HG03439 (cell line): ENCODE data around the gene CDHR1.

ENCODE experiments used
- ATAC-seq: cut with Tn5 transposase; IDR thresholded peaks from one replicate; pipeline ENCODE4 v1.9.1; 2021; ENCODE audit warnings: mild to moderate bottlenecking, moderate library complexity; ENCODE audit not compliant: unreplicated experiment

The CDHR1 gene

GRCh38 chr10:84225427-84226173, 31.3 kb downstream of the CDHR1 start, which contains the start of gene LRIT2:
LRIT2 (minus strand) TSS chr10:84225544; CDS start chr10:84225520, 24 bp downstream.
- no peak for ATAC-seq

GRCh38 chr10:84226616-84227015, 32.3 kb downstream of the CDHR1 start:
- ATAC-seq, result no peak

DNA sequence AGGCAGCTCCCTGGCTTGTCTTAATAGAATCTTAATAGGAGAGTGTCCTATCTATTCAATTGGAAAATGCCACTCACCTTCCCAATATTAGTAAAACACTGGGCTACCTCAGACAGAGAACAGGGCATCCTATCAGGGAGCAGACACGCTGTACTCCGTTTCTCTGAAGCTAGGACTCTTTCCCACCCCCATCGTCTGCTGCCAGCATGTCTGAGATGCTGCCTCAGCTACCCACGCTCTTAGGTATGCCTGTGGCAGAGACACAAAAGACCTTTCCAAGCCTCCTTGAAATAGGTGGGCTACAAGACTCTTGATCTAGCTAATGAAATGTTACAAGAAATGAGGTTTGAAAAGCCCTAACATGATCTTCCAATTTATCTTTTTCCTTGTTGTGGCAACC, 33.5 kb downstream of the CDHR1 start:
- no peak for ATAC-seq

DNA sequence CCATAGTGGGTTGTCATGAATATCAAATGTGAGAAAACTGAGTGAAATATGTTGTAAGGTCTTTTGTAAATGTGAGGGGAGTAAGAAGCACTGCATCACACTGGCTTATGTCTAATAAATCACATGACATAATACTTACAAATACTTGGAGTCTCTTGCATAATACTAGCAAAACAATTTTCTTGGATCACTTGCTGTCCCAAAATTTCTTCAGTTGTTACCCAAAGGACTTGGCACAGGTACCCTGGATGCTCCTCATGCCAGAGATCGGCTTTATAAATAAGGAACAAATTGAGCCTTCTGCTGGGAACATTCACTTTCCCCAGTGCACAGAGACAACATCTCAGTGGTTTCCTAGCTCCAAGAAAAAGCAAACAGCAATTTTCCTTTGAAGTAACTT, 36.0 kb downstream of the CDHR1 start:
- ATAC-seq, result no peak

DNA sequence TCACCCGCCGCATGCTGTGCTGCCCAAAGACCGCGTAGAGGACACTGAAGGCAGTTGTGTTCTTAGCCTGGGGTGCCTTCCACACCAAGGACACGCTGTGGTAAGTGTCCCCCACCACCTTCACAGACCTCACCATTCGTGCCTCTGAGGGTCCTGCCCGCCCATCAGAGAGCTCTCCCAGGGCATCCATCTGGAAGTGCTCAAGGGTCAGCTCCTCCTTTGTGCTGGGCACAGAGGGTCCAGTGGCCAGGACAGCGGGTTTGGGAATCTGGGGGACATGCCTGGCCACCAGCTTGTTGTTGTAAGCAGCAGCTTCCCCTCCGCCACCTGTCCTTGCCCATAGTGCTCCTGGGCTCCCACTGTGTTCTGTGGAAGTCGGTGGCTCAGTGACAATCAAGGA, 38.0 kb downstream of the CDHR1 start:
- no peak for ATAC-seq

DNA sequence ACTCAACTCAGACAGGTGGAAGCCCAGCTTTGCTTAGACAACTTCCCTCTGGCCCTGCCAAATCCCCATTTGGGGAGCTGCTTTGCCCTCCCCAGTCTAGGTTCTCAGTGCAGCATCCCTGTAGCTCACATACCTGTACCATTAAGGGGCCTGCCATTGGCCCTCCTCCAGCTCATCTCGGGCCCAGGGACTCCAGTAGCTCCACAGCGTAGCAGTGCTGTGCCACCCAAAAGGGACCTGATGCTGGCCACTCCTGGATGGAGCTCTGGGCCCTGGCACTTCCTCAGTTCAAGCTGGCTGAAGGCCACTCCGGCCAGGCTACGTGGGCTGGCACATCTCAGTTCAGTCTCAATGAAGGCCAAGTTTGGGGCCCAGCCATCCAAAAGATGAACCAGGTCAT, 39.6 kb downstream of the CDHR1 start:
- no peak for ATAC-seq

DNA sequence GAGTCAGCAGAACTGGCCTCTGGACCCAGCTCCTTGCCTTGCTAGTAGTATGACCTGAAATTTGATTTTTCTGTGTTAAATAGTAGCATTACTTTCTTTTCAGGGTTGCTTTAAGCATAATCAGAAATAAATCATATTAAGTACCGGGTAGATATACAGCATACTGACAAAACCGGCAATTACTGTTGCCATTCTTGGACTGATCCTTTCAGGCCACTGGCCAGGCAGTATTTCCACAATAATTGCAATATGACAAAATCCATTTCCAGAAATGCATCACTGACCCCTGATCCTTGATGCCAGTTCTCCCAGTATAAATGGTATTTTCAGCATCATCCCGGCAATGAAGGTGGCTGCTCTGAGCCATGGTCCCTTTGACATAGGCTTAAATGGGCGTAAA, 40.1 kb downstream of the CDHR1 start:
- no peak for ATAC-seq

DNA sequence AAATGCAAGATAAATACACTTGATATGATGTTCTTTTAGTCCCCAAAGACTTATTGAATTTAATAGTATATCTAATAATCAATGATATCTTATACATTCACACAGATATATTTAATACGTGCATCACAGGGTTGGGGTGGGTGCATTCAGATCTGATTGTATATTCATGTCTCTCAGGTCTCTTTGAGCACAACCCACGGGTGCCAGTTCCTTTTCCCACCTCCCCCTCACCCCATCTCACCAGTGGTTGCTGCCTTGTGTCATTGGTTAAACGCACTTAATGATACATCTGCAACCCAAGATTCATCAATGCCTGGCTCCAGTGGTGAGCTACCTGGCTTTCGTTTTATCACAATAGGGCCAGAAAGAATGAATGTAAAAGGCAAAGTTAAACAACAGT, 40.8 kb downstream of the CDHR1 start:
- ATAC-seq, result no peak

DNA sequence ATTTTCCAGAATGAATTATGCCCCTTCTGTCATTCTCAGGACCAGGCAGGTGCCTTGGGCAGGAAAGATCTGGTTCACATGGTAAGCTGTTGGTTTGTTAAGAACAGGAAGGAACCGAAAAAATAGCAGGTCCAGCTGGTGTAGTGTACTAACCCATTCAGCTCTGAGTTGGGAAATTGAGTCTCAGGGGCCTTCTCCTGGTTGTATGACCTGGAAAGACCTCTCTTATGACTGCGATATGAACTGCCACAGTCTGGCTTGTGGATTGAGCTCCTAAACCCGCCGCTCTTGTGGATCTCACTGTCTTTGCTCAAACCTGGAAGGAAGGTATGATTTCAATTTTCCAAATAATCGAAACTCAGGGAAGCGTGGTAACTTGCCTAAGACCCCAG, 42.5 kb downstream of the CDHR1 start:
- ATAC-seq, result no peak

- no peak for ATAC-seq
Observed at GRCh38 chr10:84237199-84238051, 43.1 kb downstream of the CDHR1 start.

DNA sequence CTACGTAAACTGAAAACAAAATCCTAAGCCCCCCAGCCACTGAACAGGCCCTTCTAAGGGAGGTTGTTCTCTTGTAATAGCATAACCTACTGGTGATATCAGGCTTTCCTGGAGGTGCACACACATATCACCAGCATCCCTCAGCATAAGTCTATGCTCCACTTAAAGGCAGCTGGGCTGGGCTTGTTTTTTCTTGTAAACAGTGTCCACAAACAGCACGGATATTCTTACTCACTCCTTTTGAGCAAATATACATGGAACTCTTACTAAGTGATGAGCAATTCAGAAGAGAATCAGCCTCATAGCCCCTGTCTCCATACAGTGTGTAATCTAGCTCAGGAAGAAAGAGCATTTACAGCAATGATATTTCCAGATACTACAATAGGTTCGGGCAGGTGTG, 44.6 kb downstream of the CDHR1 start:
- no peak for ATAC-seq

DNA sequence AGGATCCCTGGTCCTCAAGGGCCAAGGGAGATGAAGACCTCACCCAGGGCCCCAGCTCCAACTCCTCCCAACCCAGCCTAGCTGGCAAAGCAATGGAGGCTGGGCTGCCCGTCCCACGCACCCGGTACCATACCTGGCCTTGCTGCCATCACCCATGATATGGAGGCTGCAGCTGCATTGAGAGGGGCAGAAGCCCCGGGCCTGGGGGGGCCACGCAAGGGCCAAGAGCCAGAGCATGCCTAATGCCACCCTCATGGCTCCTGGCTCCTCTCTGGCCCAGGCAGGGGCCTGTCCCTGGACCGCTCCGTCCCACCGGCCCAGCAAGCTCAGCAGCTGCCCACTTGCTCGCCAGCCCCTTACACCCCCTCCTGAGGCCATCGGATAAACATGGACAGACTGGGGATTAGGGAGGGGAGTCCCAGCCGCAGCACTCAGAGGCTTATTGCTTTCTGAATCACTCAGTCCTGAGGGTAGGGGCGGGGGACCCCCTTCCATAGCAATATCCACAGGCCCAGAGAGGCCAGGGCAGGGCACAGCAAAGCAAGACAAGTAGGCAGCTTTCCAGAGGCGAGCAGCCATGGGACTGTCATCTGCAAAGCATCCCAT, 47.0 kb downstream of the CDHR1 start, which contains the start of gene LRIT1:
TSS of gene LRIT1 (minus strand) at position 362 of the 606 bp plus-strand sequence. CDS start at position 255, 107 bp downstream.
- ATAC-seq, result no peak

DNA sequence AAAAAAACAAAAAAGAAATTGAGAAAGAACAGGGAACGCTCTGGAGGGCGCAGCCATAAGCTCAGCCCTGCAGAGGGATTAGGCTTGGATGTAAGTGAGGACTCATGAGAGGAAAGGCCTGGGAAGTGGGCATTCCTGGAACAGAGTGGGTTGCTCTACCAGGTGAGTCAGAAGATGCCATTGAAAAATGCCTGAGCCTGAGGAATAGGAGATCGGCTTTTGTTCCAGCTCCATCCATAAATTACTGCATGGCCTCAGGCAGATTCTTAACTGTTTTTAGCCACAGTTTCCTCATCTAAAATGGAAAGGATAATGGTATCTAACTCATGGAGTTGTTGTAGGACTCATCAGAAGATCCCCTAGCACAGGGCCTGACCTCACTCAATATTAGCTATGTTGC, 49.4 kb downstream of the CDHR1 start:
- no peak for ATAC-seq

DNA sequence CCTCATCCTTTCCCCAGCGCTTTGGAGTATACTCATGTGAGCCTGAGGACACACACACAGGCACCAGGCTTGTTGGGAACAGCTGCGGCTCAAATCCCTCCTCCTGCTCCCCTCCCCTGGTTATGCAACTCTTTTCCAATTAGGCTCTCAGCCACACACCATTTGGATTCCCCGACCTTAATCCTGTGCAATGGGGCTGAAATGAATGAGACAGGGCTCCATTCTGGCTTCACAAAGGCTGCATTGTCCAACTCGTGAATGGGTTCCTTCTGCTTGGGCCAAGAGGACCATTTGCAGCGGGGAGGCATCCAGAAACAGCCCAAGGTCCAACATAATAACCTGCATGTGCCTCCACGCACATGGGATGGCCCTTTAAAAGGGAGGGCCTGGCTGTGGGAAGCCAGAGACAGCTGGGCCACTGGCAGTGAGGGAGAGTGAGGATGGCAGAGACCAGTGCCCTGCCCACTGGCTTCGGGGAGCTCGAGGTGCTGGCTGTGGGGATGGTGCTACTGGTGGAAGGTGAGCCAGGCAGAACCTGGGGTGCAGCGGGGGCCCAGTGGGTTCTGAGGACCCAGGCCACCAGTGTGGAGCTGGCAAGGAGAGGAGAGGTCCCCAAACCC, 50.4 kb downstream of the CDHR1 start, which contains the start of gene RGR:
TSS of gene RGR (plus strand) at position 403 of the 620 bp plus-strand sequence. CDS start at position 441, 38 bp downstream.
- ATAC-seq, result no peak

DNA sequence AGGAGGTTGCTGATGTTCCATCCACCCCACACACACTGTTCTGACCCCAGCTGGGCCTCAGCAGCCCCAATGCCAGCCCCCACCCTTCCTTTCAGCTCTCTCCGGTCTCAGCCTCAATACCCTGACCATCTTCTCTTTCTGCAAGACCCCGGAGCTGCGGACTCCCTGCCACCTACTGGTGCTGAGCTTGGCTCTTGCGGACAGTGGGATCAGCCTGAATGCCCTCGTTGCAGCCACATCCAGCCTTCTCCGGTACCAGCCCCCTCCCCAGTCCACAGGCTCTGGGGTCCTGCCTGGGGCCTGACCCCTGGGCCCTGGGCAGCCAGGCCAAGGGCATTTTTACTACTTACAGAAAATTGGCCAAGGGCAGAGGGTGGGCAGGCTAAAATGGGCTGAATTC, 53.2 kb downstream of the CDHR1 start:
- ATAC-seq, result no peak

GRCh38 chr10:84248794-84249193, 54.5 kb downstream of the CDHR1 start:
- no peak for ATAC-seq

DNA sequence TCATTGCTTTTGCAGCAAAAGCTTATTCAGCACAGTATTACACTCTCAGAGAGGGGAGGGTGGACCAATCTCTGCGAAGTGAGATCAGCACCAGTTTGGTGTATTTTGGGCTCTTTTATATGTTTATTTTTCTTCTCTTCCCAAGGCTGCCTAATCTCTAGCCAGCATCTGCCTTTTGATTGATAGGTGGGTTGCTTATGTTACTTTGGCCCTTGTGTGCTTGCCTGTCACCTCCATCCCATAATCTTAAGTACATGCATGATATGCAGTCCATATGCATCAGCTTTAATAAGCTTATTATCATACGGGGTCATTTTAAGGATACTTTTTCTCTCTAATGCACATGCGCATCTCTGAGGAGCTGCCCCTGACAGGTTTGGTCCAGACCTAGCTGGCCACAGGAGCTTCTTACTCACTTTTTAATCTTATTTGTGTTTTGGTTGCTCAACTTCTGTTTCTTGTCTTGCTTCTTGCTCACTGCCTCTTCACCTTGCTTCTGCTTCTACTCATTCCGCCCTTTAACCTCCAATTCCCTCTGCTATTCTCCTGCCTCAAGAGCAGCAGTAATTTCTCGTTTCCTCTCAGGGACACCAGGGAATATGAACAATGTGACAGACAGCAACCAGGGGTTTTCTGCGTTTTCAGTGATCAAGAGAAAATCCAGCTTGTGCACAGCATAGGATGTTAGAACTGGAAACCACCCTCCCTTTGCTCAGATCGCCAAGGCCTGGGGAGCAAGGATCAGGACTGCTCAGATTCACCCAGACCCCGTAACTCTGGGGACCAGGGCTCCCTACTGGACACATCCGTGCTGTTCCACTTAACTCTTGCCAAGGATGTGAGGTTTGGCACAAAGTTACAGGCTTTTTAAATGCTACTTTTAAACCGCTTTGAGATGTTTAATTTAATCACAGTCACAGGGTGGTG, 60.5 kb downstream of the CDHR1 start:
- ATAC-seq, result no peak

- ATAC-seq, result no peak
Observed at GRCh38 chr10:84256510-84257342, 62.4 kb downstream of the CDHR1 start.
